Mucosa of rectum (tissue), 2 donors: Measurements from ENCODE around the gene SRI.

Source experiments
- H3K27ac ChIP-seq, 2 donors: one replicate each; pipeline ENCODE4 v1.7.0; 2013; ENCODE audit warnings: inconsistent platforms in 2 of 2, low read depth in 2 of 2, low read length in 2 of 2
- H3K27me3 ChIP-seq, 2 donors: one replicate each; pipeline ENCODE4 v1.7.0; 2013; ENCODE audit warnings: low read length in 2 of 2; ENCODE audit not compliant: control insufficient read depth in 2 of 2, insufficient read depth in 2 of 2
- H3K36me3 ChIP-seq, 2 donors: one replicate each; pipeline ENCODE4 v1.7.0; 2013; ENCODE audit warnings: low read length in 2 of 2; ENCODE audit not compliant: control insufficient read depth in 2 of 2, insufficient read depth in 2 of 2
- H3K4me1 ChIP-seq, 2 donors: one replicate each; pipeline ENCODE4 v1.7.0; 2013; ENCODE audit warnings: low read length in 2 of 2, mild to moderate bottlenecking in 1 of 2; ENCODE audit not compliant: control insufficient read depth in 2 of 2, insufficient read depth in 2 of 2
- H3K4me3 ChIP-seq, 2 donors: one replicate each; pipeline ENCODE4 v1.7.0; 2013; ENCODE audit warnings: low read length in 2 of 2
- H3K9ac ChIP-seq, 2 donors: one replicate each; pipeline ENCODE4 v1.7.0; 2013; ENCODE audit warnings: low read length in 2 of 2, low read depth in 1 of 2, mild to moderate bottlenecking in 1 of 2
- H3K9me3 ChIP-seq, 2 donors: one replicate each; pipeline ENCODE4 v1.7.0; 2013; ENCODE audit warnings: low read length in 2 of 2; ENCODE audit not compliant: control insufficient read depth in 2 of 2
- donor health status: healthy.
- donor health status: Normal muscosa, but diverticular disease.

SRI gene

DNA sequence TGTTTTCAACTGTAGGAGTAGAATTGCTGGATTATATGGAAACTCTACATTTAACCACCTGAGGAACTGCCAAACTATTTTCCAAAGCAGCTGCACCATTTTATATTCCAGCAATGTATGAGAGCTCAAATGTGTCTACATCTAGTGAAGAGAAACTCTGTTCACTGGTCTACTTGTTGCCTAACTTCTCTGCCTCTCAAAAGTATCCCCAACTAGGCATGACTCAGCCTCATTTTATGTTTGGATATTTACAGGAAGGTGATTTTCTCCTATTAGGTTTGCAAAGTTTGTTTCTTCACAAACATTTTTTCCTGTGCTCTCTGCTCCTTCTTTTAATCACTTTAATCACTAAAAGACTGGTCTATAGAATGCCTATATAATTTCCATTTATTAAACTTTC lies 37.1 kb upstream of the SRI start:
- no peak overlapping the region for H3K27ac ChIP-seq
- no peak overlapping the region for H3K4me3 ChIP-seq
- no peak overlapping the region for H3K9ac ChIP-seq
- no peaks in the 10 kb centered on the region for H3K4me1 ChIP-seq
- H3K9me3 ChIP-seq: peaks cover 0 to 2% of the 10 kb centered on the region in 2 donors
- H3K36me3 ChIP-seq: no peaks in the 10 kb centered on the region
- H3K27me3 ChIP-seq: no peaks in the 10 kb centered on the region

- Histone ChIP-seq H3K27me3 (no peaks in the 10 kb centered on the region), H3K27ac (no peak overlapping the region), H3K36me3 (no peaks in the 10 kb centered on the region), H3K4me3 (no peak overlapping the region), H3K4me1 (no peaks in the 10 kb centered on the region), H3K9me3 (peaks cover 0 to 2% of the 10 kb centered on the region in 2 donors), H3K9ac (no peak overlapping the region)
Observed at GRCh38 chr7:88254721-88255424, 35.0 kb upstream of the SRI start.

- no peaks in the 10 kb centered on the region for H3K4me1 ChIP-seq
- no peak overlapping the region for H3K4me3 ChIP-seq
- peaks cover 0 to 2% of the 10 kb centered on the region in 2 donors for H3K9me3 ChIP-seq
Observed at GRCh38 chr7:88253640-88254039, 33.8 kb upstream of the SRI start.

GRCh38 chr7:88244258-88244657 lies 24.4 kb upstream of the SRI start:
- Histone ChIP-seq H3K9me3 (no peaks in the 10 kb centered on the region), H3K9ac (no peak overlapping the region), H3K4me1 (no peaks in the 10 kb centered on the region), H3K36me3 (no peaks in the 10 kb centered on the region), H3K27ac (no peak overlapping the region), H3K4me3 (no peak overlapping the region), H3K27me3 (no peaks in the 10 kb centered on the region)

More at GRCh38 chr7:88253640-88254039, 33.8 kb upstream of the SRI start:
- Histone ChIP-seq H3K27me3 (no peaks in the 10 kb centered on the region), H3K9ac (no peak overlapping the region), H3K27ac (no peak overlapping the region), H3K36me3 (no peaks in the 10 kb centered on the region)

- Histone ChIP-seq H3K9ac (no peak overlapping the region), H3K27ac (no peak overlapping the region), H3K36me3 (no peaks in the 10 kb centered on the region), H3K4me1 (no peaks in the 10 kb centered on the region), H3K27me3 (no peaks in the 10 kb centered on the region), H3K4me3 (no peak overlapping the region), H3K9me3 (no peaks in the 10 kb centered on the region)
Observed at GRCh38 chr7:88243345-88243909, 23.6 kb upstream of the SRI start.

DNA sequence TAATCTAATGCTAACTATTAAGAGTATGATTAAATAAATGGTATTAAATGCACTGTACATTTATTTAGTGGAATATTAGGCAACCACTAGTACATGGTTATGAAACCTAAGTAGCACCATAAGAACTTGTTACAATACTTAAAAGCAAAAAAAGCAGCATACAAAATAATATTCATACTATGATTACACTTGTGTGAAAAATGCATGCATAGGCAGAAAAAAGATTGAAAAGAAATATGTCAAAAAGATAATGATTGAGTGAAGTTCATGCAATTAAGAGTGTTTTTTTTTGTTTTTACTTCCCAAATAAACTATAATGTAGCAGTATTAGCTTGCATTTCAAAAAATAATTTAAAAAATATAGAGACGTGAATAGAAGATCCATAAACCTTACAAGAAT lies 20.0 kb upstream of the SRI start:
- Histone ChIP-seq H3K4me3 (no peak overlapping the region), H3K9me3 (no peaks in the 10 kb centered on the region), H3K9ac (no peak overlapping the region), H3K36me3 (no peaks in the 10 kb centered on the region), H3K27me3 (no peaks in the 10 kb centered on the region), H3K27ac (no peak overlapping the region), H3K4me1 (no peaks in the 10 kb centered on the region)

GRCh38 chr7:88233828-88234227 lies 14.0 kb upstream of the SRI start:
- Histone ChIP-seq H3K9ac (no peak overlapping the region), H3K27me3 (no peaks in the 10 kb centered on the region)

GRCh38 chr7:88230646-88231045 lies 10.8 kb upstream of the SRI start:
- Histone ChIP-seq H3K4me1 (peaks cover 4 to 7% of the 10 kb centered on the region in 2 donors), H3K27me3 (no peaks in the 10 kb centered on the region), H3K4me3 (peak overlapping the region in 1 of 2 donors; percentile 58), H3K9ac (no peak overlapping the region), H3K27ac (peak overlapping the region; percentile 13 to 91), H3K36me3 (no peaks in the 10 kb centered on the region), H3K9me3 (no peaks in the 10 kb centered on the region)

More at GRCh38 chr7:88233828-88234227, 14.0 kb upstream of the SRI start:
- Histone ChIP-seq H3K9me3 (no peaks in the 10 kb centered on the region), H3K36me3 (no peaks in the 10 kb centered on the region), H3K4me1 (peaks cover 2 to 4% of the 10 kb centered on the region in 2 donors), H3K27ac (no peak overlapping the region), H3K4me3 (no peak overlapping the region)

DNA sequence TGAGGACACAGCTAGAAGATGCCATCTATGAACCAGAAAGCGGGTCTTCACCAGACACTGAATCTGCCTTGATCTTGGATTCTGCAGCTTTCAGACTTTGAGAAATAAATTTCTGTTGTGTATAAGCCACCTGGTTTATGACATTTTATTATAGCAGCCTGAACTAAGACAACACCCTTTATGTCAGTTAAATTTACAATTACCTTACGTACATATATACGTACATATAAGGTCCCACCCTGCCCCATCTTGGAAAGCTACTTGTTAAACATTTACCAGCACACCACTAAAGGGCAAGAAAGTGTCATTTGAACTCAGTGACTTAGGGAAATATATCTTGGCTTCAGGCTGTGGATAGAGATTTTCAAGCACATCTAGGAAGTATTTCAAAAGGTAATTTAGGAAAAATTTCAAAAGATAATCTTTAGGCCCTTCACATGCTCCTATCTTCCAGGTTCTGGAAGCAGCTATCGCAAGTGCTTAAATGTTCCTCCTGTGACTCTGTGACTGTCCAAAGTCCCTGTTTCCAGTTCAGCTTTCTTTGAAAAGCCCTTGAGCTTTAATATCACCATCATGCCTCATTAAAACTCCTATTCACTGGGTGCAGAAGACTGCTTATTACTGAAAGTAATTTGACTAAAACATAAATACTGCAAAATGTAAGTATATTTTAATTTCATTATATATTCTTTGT lies 9.6 kb upstream of the SRI start:
- Histone ChIP-seq H3K27me3 (no peaks in the 10 kb centered on the region), H3K4me3 (peak overlapping the region; percentile 56 to 63), H3K9me3 (no peaks in the 10 kb centered on the region), H3K27ac (peak overlapping the region; percentile 88 to 91), H3K9ac (peak overlapping the region; percentile 42 to 44), H3K4me1 (peaks cover 4 to 10% of the 10 kb centered on the region in 2 donors), H3K36me3 (no peaks in the 10 kb centered on the region)

DNA sequence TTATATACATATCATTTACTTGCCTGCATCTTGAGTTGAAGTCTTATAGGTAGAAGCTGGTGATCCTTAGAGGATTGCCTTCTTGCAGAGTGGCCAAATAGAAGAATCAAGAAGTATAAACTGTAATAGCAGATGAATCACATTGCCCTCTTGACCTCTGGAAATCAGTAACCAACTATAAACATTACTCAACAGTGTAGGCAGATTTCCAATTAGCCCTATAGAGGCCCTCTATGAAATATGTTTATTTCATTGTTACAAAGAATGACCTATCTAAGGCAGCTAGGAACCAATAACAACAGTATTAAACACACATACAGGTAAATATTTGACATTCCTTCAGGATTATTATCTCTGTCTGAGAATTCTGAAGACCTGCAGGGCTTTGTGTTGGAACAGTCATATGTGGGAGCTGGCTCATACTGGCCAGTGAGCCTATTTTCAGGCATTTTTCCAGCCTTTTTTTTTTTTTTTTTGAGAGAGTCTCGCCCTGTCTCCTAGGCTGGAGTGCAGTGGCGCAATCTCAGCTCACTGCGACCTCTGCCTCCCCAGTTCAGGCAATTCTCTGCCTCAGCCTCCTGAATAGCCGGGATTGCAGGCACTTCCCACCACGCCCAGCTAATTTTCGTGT lies 7.2 kb upstream of the SRI start:
- H3K4me3 ChIP-seq: peak overlapping the region; percentile 59 to 84
- H3K4me1 ChIP-seq: peaks cover 10 to 11% of the 10 kb centered on the region in 2 donors
- H3K27me3 ChIP-seq: no peaks in the 10 kb centered on the region
- H3K9me3 ChIP-seq: no peaks in the 10 kb centered on the region
- no peaks in the 10 kb centered on the region for H3K36me3 ChIP-seq
- H3K9ac ChIP-seq: peak overlapping the region; percentile 61 to 71
- peak overlapping the region; percentile 88 to 91 for H3K27ac ChIP-seq
